ENCODE data around the gene SAA2. TPM values are rescaled to one million over a fixed set of nuclear protein-coding genes. Genes with fewer than 3 reads are reported as not detected.

The SAA2 gene
- polyA plus RNA-seq, 1 experiment: not detected

DNA sequence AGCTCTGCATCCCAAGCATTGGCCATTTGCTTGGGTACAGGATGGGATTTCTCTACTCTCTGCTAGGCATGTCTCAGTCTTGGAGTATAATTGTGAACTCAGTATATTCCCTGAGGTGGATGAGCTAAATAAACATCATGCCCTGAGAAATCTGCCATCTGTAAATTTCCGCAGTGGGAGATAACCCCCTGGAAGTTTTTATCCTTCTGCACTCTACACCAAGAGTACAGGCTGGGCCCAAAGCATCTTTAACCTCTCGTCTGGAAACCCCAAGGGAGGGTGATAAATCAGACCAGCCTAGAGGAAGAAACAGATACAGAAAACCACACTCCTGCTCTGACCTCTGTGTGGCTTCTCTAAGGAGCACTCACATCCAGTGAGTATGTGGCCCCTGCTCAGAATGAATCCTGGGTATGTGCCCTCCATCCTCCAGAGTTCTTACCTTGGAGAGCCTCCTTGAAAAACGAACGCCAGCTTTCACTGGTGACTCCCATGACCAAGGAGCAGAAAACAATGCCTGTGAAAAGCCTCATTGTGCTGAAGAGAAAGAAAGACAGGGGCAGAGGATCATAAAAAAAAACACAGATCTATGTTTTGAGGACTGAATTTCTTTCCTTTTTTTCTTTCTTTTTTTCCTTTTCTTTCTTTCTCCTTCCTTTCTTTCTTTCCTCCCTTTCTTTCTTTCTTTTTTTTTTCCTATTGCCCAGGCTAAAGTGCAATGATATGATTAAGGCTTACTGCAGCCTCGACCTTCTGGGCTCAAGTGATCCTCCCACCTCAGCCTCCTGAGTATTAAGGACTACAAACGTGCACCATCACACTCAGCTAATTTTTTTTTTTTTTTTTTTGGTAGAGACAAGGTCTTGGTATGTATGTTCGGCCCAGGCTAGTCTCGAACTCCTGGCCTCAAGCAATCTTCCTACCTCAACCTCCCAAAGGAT lies 12.8 kb downstream of the SAA2 start:
- peaks cover 4% of the 10 kb centered on the region for H3K27me3 ChIP-seq (ENCODE audit: control insufficient read depth, insufficient read depth, low read length)
- no peaks in the 10 kb centered on the region for H3K9me3 ChIP-seq (ENCODE audit: control insufficient read depth, insufficient read depth, low read length)
- no peak for DNase-seq (ENCODE audit: low read depth, low spot score)
- ChIA-PET POLR2A (interaction anchor here (0.6 kb wide), 1 partner anchor 168 kb away, joined by 3 read pairs; no protein-coding TSS in a partner anchor), CTCF (interaction anchor here (0.6 to 3.0 kb wide), 3 partner anchors 8 to 121 kb away, joined by 3 to 11 read pairs (median 3); no protein-coding TSS in a partner anchor)
- no peak overlapping the region for H3K4me3 ChIP-seq (ENCODE audit: low read depth, low read length)
- H3K27ac ChIP-seq (ENCODE audit: low read depth, low read length): no peak overlapping the region
- TF ChIP-seq, protein P1, sequence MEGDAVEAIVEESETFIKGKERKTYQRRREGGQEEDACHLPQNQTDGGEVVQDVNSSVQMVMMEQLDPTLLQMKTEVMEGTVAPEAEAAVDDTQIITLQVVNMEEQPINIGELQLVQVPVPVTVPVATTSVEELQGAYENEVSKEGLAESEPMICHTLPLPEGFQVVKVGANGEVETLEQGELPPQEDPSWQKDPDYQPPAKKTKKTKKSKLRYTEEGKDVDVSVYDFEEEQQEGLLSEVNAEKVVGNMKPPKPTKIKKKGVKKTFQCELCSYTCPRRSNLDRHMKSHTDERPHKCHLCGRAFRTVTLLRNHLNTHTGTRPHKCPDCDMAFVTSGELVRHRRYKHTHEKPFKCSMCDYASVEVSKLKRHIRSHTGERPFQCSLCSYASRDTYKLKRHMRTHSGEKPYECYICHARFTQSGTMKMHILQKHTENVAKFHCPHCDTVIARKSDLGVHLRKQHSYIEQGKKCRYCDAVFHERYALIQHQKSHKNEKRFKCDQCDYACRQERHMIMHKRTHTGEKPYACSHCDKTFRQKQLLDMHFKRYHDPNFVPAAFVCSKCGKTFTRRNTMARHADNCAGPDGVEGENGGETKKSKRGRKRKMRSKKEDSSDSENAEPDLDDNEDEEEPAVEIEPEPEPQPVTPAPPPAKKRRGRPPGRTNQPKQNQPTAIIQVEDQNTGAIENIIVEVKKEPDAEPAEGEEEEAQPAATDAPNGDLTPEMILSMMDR (IDR thresholded peaks at IDR 0.05; ENCODE audit: low read depth, low read length): no peak

DNA sequence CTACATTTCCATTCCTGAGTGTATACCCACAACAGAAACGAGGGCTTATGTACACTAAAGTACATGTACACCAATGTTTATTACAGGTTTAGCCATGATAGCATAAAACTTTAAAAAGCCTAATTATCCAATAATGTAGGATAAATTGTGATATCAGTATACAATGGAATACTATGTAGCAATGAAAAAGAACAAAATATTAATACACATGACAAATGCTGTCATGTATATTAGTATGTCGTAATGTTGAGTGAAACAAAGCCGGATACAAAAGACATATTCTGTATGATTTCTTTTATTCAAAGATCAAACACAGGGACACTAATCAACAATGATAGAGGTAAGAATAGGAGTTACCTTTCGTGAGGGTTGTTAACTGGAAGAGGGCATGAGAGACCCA lies 14.6 kb downstream of the SAA2 start:
- POLR2A ChIA-PET: no interaction called here
- H3K27me3 ChIP-seq (ENCODE audit: control insufficient read depth, insufficient read depth, low read length): no peaks in the 10 kb centered on the region
- no peak for DNase-seq (ENCODE audit: low read depth, low spot score)

DNA sequence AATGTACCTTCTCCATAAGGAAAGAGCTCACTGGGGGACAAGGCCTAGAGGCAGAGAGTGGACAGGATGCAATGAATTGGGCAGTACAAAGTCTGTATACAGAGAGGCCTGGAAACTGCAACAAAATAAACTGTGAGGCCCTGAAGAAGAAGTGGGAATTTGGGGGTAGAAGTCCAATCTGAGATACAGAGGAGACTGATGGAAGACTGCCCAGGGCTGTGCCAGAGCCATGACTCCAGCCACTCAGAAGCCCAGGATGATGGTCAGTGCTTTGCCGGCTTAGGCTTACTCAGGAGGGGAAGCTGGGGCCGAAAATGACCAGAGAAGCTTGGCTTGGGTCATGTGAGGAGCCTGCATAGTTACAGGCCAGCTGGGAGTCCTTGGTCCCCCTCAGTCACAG lies 17.6 kb downstream of the SAA2 start:
- TF ChIP-seq, protein P1 (IDR thresholded peaks at IDR 0.05; ENCODE audit: low read depth, low read length): no peak
- Histone ChIP-seq H3K27ac (ENCODE audit: low read depth, low read length) (no peak overlapping the region), H3K9me3 (ENCODE audit: control insufficient read depth, insufficient read depth, low read length) (no peaks in the 10 kb centered on the region), H3K4me3 (ENCODE audit: low read depth, low read length) (no peak overlapping the region), H3K27me3 (ENCODE audit: control insufficient read depth, insufficient read depth, low read length) (no peaks in the 10 kb centered on the region)
- no peak for DNase-seq (ENCODE audit: low read depth, low spot score)
- ChIA-PET CTCF (interaction anchor here (0.5 to 1.6 kb wide), 2 partner anchors 13 to 261 kb away, joined by 3 to 7 read pairs; no protein-coding TSS in a partner anchor), POLR2A (no interaction called here)

More for the DNA sequence above, 14.6 kb downstream of the SAA2 start:
- no peak overlapping the region for H3K4me3 ChIP-seq (ENCODE audit: low read depth, low read length)
- CTCF ChIA-PET: interaction anchor here (3.0 kb wide), 1 partner anchor 10 kb away, joined by 11 read pairs; no protein-coding TSS in a partner anchor
- H3K9me3 ChIP-seq (ENCODE audit: control insufficient read depth, insufficient read depth, low read length): no peaks in the 10 kb centered on the region
- TF ChIP-seq, protein P1 (IDR thresholded peaks at IDR 0.05; ENCODE audit: low read depth, low read length): no peak
- no peak overlapping the region for H3K27ac ChIP-seq (ENCODE audit: low read depth, low read length)

DNA sequence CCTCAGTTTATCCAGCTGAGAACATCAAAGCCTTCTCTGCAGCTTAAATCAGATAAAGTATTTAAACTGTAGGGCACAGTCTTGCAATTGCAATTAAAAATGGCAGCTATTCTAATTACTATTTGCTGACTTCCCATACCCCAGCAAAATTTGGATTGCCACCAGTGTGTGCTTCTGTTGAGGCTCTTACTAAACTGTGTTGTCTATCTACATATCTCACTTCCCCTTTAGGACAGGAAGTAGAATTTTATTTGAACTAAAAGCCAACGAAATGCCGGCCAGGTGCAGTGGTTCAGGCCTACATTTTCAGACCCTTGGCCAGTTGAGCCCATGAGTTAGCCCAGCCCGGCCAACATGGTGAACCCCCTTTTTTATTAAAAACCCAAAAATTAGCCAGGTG lies 19.0 kb downstream of the SAA2 start:
- TF ChIP-seq, protein P1 (IDR thresholded peaks at IDR 0.05; ENCODE audit: low read depth, low read length): no peak
- H3K27me3 ChIP-seq (ENCODE audit: control insufficient read depth, insufficient read depth, low read length): no peaks in the 10 kb centered on the region
- H3K27ac ChIP-seq (ENCODE audit: low read depth, low read length): no peak overlapping the region
- no peaks in the 10 kb centered on the region for H3K9me3 ChIP-seq (ENCODE audit: control insufficient read depth, insufficient read depth, low read length)
- CTCF ChIA-PET: interaction anchor here (2.2 kb wide), 1 partner anchor 14 kb away, joined by 6 read pairs; no protein-coding TSS in a partner anchor
- DNase-seq (ENCODE audit: low read depth, low spot score): no peak
- no peak overlapping the region for H3K4me3 ChIP-seq (ENCODE audit: low read depth, low read length)
- POLR2A ChIA-PET: no interaction called here

DNA sequence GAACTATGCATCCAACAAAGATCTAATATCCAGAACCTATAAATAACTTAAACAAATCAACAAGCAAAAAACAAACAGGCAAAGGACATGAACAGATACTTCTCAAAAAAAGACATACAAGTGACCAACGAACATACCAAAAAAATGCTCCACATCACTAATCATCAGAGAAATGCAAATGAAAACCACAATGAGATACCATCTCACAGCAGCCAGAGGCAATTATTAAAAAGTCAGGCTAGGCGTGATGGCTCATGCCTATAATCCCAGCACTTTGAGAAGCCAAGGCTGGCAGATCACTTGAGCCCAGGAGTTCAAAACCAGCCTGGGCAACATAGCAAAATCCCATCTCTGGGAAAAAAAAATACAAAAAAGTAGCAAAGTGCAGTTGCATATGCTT lies 22.6 kb downstream of the SAA2 start:
- no peak for DNase-seq (ENCODE audit: low read depth, low spot score)
- Histone ChIP-seq H3K27me3 (ENCODE audit: control insufficient read depth, insufficient read depth, low read length) (no peaks in the 10 kb centered on the region), H3K4me3 (ENCODE audit: low read depth, low read length) (no peak overlapping the region), H3K9me3 (ENCODE audit: control insufficient read depth, insufficient read depth, low read length) (no peaks in the 10 kb centered on the region), H3K27ac (ENCODE audit: low read depth, low read length) (no peak overlapping the region)
- ChIA-PET POLR2A (no interaction called here), CTCF (no interaction called here)
- TF ChIP-seq, protein P1 (IDR thresholded peaks at IDR 0.05; ENCODE audit: low read depth, low read length): no peak

Data from AG04450 (cell line).